LNCaP clone FGC (cell line): ENCODE results near the gene SLCO3A1.

Experiments
- DNase-seq: peaks from one replicate; pipeline ENCODE4 v3.0.0-alpha.2; 2011; ENCODE audit warnings: low read depth
- H3K4me3 ChIP-seq: 2 replicates; pipeline ENCODE4 v1.5.1; 2011; ENCODE audit warnings: mild to moderate bottlenecking, low read depth, low read length, control low read depth
- CTCF ChIP-seq: IDR thresholded peaks from 2 replicates; pipeline ENCODE4 v1.5.1; 2012; ENCODE audit warnings: mild to moderate bottlenecking; ENCODE audit not compliant: control insufficient read depth, insufficient read depth; ENCODE audit errors: extremely low read depth

SLCO3A1 gene

GRCh38 chr15:92033314-92033713 is 179.8 kb downstream of the SLCO3A1 start:
- no peak for DNase-seq
- no peak for TF ChIP-seq CTCF
- H3K4me3 ChIP-seq, result no peak overlapping the region

GRCh38 chr15:92033723-92034122 is 180.2 kb downstream of the SLCO3A1 start:
- no peak for DNase-seq
- H3K4me3 ChIP-seq, result no peak overlapping the region
- TF ChIP-seq CTCF, result no peak

GRCh38 chr15:92034227-92034626 is 180.7 kb downstream of the SLCO3A1 start:
- no peak for TF ChIP-seq CTCF
- DNase-seq, result no peak

GRCh38 chr15:92035551-92035950 is 182.0 kb downstream of the SLCO3A1 start:
- no peak overlapping the region for H3K4me3 ChIP-seq
- TF ChIP-seq CTCF, result no peak
- no peak for DNase-seq

More at GRCh38 chr15:92034227-92034626, 180.7 kb downstream of the SLCO3A1 start:
- H3K4me3 ChIP-seq, result no peak overlapping the region

GRCh38 chr15:92035961-92036360 is 182.5 kb downstream of the SLCO3A1 start:
- DNase-seq, result no peak
- no peak overlapping the region for H3K4me3 ChIP-seq
- TF ChIP-seq CTCF, result no peak

GRCh38 chr15:92037491-92037890 is 184.0 kb downstream of the SLCO3A1 start:
- no peak for DNase-seq
- H3K4me3 ChIP-seq, result no peak overlapping the region
- no peak for TF ChIP-seq CTCF

- DNase-seq, result no peak
- TF ChIP-seq CTCF, result no peak
- no peak overlapping the region for H3K4me3 ChIP-seq
Observed at GRCh38 chr15:92040350-92040749, 186.8 kb downstream of the SLCO3A1 start.
